GM12878 (cell line): ENCODE measurements around the gene C1QTNF1. TPM values are rescaled to one million over a fixed set of nuclear protein-coding genes. Genes with fewer than 3 reads are reported as not detected.

ENCODE experiments used
- ATAC-seq: fragments of 200-7000 bp; cut with Tn5 transposase; 3 replicates; pipeline ENCODE4 v1.9.1; 2020; ENCODE audit warnings: mild to moderate bottlenecking, moderate library complexity
- BruUV-seq: library from RNA; stranded (reverse); fragments of 400-500 nt; replicated peaks from 2 replicates; lab custom pipeline; 2021; lab: Mats Ljungman, UMichigan
- CTCF ChIA-PET: fragments of 300-600 bp; sonication (Branson Sonifier 250); formaldehyde crosslinking; extraction: SDS; loops from one replicate; lab custom pipeline; 2021; ENCODE audit warnings: inconsistent platforms; lab: Yijun Ruan, JAX
- POLR2A ChIA-PET: fragments of 350-600 bp; formaldehyde crosslinking; extraction: SDS; loops from one replicate; lab custom pipeline; 2021; ENCODE audit warnings: inconsistent platforms; lab: Charles Lee
- RAD21 ChIA-PET: fragments of 300-600 bp; sonication (Branson Sonifier 250); formaldehyde crosslinking; loops from one replicate; lab custom pipeline; 2023; ENCODE audit warnings: antibody characterized with exemption; ENCODE audit not compliant: unreplicated experiment; lab: Charles Lee
- SMC1A ChIA-PET: fragments of 300-600 bp; sonication (Branson Sonifier 250); formaldehyde crosslinking; loops from one replicate; lab custom pipeline; 2023; ENCODE audit not compliant: unreplicated experiment, uncharacterized antibody; lab: Charles Lee
- DNase-seq: peaks from one replicate; pipeline ENCODE4 v3.0.0-alpha.2; 2011; ENCODE audit warnings: low read depth, low spot score
- FAIRE-seq: peaks from 3 replicates; lab custom pipeline; 2011; peaks lifted over from hg19 to GRCh38; lab: Jason Lieb, UNC
- H2AFZ ChIP-seq: 2 replicates; pipeline ENCODE4 v1.6.0; 2011; ENCODE audit warnings: low read depth, low read length, control low read depth; ENCODE audit not compliant: control insufficient read depth
- H3K27ac ChIP-seq: 2 replicates; pipeline ENCODE4 v1.5.1; 2011; ENCODE audit warnings: control low read depth; ENCODE audit not compliant: control insufficient read depth, insufficient read depth
- H3K27me3 ChIP-seq, 2 experiments: replicated peaks in 1 of 2; 2 replicates each; pipeline versions ENCODE4 v1.6.0 to v1.6.1; 2011; ENCODE audit warnings: low read length in 1 of 2; ENCODE audit not compliant: control insufficient read depth in 2 of 2, insufficient read depth in 2 of 2
- H3K36me3 ChIP-seq, 2 experiments: 2 replicates each; pipeline ENCODE4 v1.5.1; 2011; ENCODE audit warnings: low read length in 1 of 2; ENCODE audit not compliant: control insufficient read depth in 2 of 2, insufficient read depth in 2 of 2
- H3K4me1 ChIP-seq: 2 replicates; pipeline ENCODE4 v1.6.1; 2011; ENCODE audit warnings: mild to moderate bottlenecking, low read length, moderate library complexity, mixed read lengths; ENCODE audit not compliant: control insufficient read depth, insufficient read depth
- H3K4me2 ChIP-seq: 2 replicates; pipeline ENCODE4 v1.6.0; 2011; ENCODE audit warnings: control low read depth; ENCODE audit not compliant: control insufficient read depth, insufficient read depth
- H3K4me3 ChIP-seq: fragments of 200-600 bp; sonication (generic); 2 replicates; pipeline ENCODE4 v1.5.1; 2016
- H3K79me2 ChIP-seq: 2 replicates; pipeline ENCODE4 v1.6.0; 2011; ENCODE audit warnings: low read length; ENCODE audit not compliant: control insufficient read depth, insufficient read depth
- H3K9ac ChIP-seq: 2 replicates; pipeline ENCODE4 v1.8.0; 2011; ENCODE audit warnings: low read length, control low read depth, mixed read lengths; ENCODE audit not compliant: control insufficient read depth, insufficient read depth
- H3K9me3 ChIP-seq: replicated peaks from 3 replicates; pipeline ENCODE4 v1.5.1; 2011; ENCODE audit warnings: mild to moderate bottlenecking, low read length; ENCODE audit not compliant: control insufficient read depth, insufficient read depth
- H4K20me1 ChIP-seq: 2 replicates; pipeline ENCODE4 v1.6.0; 2011; ENCODE audit not compliant: control insufficient read depth, insufficient read depth
- CEBPB ChIP-seq, 2 experiments: fragments of 150-350 bp in 1 of 2; IDR thresholded peaks; 2 replicates each; pipeline ENCODE4 v1.6.1; 2012 to 2014; ENCODE audit warnings: low read depth in 2 of 2, low read length in 2 of 2, borderline replicate concordance in 1 of 2, inconsistent platforms in 1 of 2
- CHD4 ChIP-seq: fragments of 200-600 bp; sonication (generic); IDR thresholded peaks from 2 replicates; pipeline ENCODE4 v1.6.1; 2016; ENCODE audit warnings: mild to moderate bottlenecking
- HDAC6 ChIP-seq: fragments of 200-600 bp; sonication (generic); IDR thresholded peaks from one replicate; pipeline ENCODE4 v1.8.0; 2017; ENCODE audit warnings: antibody characterized with exemption; ENCODE audit not compliant: unreplicated experiment
- MXI1 ChIP-seq: fragments of 150-350 bp; IDR thresholded peaks from 2 replicates; pipeline ENCODE4 v1.6.1; 2011; ENCODE audit warnings: low read depth, mild to moderate bottlenecking, inconsistent platforms, low read length, improper control_type of control experiment
- RAD21 ChIP-seq: IDR thresholded peaks from 2 replicates; pipeline ENCODE4 v1.6.1; 2011; ENCODE audit warnings: mild to moderate bottlenecking, low read depth, low read length, moderate library complexity; ENCODE audit not compliant: insufficient read depth
- RFX5 ChIP-seq: IDR thresholded peaks from 2 replicates; pipeline ENCODE4 v1.6.1; 2011; ENCODE audit warnings: low read depth, low read length, improper control_type of control experiment
- SMC3 ChIP-seq: IDR thresholded peaks from 2 replicates; pipeline ENCODE4 v1.6.1; 2011; ENCODE audit warnings: low read length, improper control_type of control experiment, borderline replicate concordance
- ZNF24 ChIP-seq: fragments of 450-650 bp; IDR thresholded peaks from 2 replicates; pipeline ENCODE4 v1.6.1; 2017; ENCODE audit warnings: antibody characterized with exemption, mild to moderate bottlenecking
- WGBS: methylation state at CpG from one replicate; pipeline ENCODE4 v1.1.6; 2016; ENCODE audit warnings: low lambda C conversion rate; ENCODE audit not compliant: insufficient replicate concordance, insufficient coverage; ENCODE audit errors: missing lambda C conversion rate; 5-methylcytosine and 5-hydroxymethylcytosine counted together
- in situ Hi-C: fragments of 300-500 bp; cut with MboI; formaldehyde crosslinking; loops from 9 replicates; pipeline ENCODE4 v1.14.3; 2018; ENCODE audit warnings: mixed read lengths
- intact Hi-C: fragments of 100-400 bp; cut with micrococcal nuclease; formaldehyde crosslinking; loops from one replicate; pipeline ENCODE4 v1.14.2; 2022; ENCODE audit not compliant: unreplicated experiment
- polyA plus RNA-seq, 11 experiments: library from polyadenylated mRNA; depleted of rRNA in 4 of 11; unstranded in 6 of 11; stranded (reverse) in 5 of 11; fragments of >200 nt; fragmentation: Nextera tagmentation in 4 of 11; fragmentation: Illumina TruSeq in 1 of 11; extraction: Ambion mirVana in 4 of 11; extraction: Trizol in 1 of 11; gene quantifications; 1 replicate in 1 of 11; 2 replicates in 10 of 11; pipeline versions ENCODE4 v1.2.1 to v1.2.3, GENCODE V29; 2011 to 2016; ENCODE audit warnings: inconsistent platforms in 2 of 11, missing spikeins in 2 of 11, low read depth in 1 of 11
- total RNA-seq, 4 experiments: library from RNA; depleted of rRNA in 3 of 4; stranded (reverse); fragments of >200 nt in 3 of 4; fragmentation: Illumina TruSeq in 1 of 4; extraction: Trizol in 1 of 4; gene quantifications; 2 replicates each; pipeline versions ENCODE4 v1.2.1 to v1.2.3, GENCODE V29; 2013 to 2021
- TF ChIP-seq, protein P1 (sequence below), 3 experiments: IDR thresholded peaks in 2 of 3; conservative IDR thresholded peaks in 1 of 3; 2 replicates each; pipeline ENCODE4 v1.5.1; 2011; ENCODE audit warnings: low read depth in 3 of 3, low read length in 3 of 3, mild to moderate bottlenecking in 3 of 3, control low read depth in 2 of 3, moderate library complexity in 2 of 3, inconsistent platforms in 1 of 3, mixed read lengths in 1 of 3; ENCODE audit not compliant: control insufficient read depth in 2 of 3, insufficient read depth in 1 of 3; ENCODE audit errors: extremely low read depth in 1 of 3

The C1QTNF1 gene
- total and polyA plus RNA-seq, 10 of the 15 experiments (the other 5 are each of a cell fraction or from before 2014, with no cell fraction given), result 0.05 to 1.1 (median 0.15) TPM; not detected in 4

DNA sequence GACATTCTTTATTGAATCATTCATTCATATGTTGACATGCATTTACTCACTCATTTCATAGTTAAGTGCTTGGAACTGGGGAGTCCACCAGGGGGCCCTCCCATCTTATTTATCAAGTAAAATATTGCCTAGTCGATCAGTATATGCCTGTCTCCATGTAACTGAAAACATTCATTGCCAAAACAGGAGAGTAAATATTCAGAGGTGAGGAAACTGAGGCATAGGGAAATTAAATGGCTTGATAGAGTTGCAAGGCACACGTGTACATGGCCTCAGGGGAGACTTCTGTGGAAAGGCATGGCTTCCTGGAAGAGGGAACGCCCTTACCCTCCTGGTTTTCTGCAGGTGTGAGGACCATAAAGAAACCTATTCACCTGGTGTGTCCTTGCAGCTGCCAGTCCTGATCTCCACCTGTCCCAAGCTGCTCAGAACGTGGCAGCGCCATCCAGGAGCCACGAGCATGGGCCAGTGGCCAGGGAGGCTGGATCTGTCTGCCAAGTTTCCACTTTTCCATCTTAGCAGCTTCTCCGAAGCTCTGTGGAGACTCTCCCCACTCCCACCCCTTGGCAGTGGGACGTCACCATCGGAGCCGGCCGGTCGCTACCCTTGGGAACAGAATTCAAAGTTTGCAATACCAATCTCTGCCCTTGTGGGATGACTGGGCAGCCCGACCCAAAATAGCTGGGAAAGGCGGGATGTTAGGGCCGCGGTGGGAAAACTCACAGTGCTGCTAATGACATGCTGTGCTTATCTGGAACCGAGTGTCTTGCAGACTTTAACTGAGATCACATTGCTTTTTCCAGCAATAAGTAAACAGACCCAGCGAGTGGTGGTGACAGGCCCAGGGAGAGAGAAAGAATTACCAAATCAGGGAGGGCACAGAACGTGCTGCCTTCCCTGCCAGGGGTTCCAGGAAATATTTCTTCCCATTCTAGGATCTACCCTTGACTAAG lies 4.1 kb upstream of the C1QTNF1 start:
- in situ Hi-C loops (no loop called here), intact Hi-C loops (loop anchor here (1.0 kb wide), 1 partner anchor 22 kb away; no protein-coding TSS in a partner anchor)
- SMC1A ChIA-PET, result no interaction called here
- H3K27ac ChIP-seq, result no peak overlapping the region
- H3K9ac ChIP-seq, result no peak overlapping the region
- no peaks in the 10 kb centered on the region for H3K4me1 ChIP-seq
- H2AFZ ChIP-seq, result no peak overlapping the region
- DNase-seq (no peak), ATAC-seq (peak; percentile 75), FAIRE-seq (no peak)
- no peaks in the 10 kb centered on the region for H3K36me3 ChIP-seq
- H3K79me2 ChIP-seq, result no peaks in the 10 kb centered on the region
- 23% methylated on average over 19 of the region's 19 CpGs for WGBS
- POLR2A ChIA-PET, result no interaction called here
- H3K4me3 ChIP-seq, result no peak overlapping the region
- peaks cover 14 to 15% of the 10 kb centered on the region in 2 experiments for H3K27me3 ChIP-seq
- H3K9me3 ChIP-seq, result no peaks in the 10 kb centered on the region
- CTCF ChIA-PET, result interaction anchor here (0.8 to 1.4 kb wide), 3 partner anchors 14 to 26 kb away, joined by 3 to 4 read pairs (median 3); no protein-coding TSS in a partner anchor
- RAD21 ChIA-PET, result interaction anchor here (0.7 kb wide), 1 partner anchor 22 kb away, joined by 3 read pairs; no protein-coding TSS in a partner anchor
- no peak overlapping the region for H3K4me2 ChIP-seq
- TF ChIP-seq ZNF24, result peak; percentile 96
- TF ChIP-seq CHD4, result no peak
- TF ChIP-seq MXI1, result no peak
- TF ChIP-seq RAD21, result peak; percentile 73
- peak; percentile 42; the same call in 1 of the 2 replicates for TF ChIP-seq SMC3
- no peak for TF ChIP-seq CEBPB (IDR thresholded peaks at IDR 0.05; ENCODE audit: borderline replicate concordance in 1 of 2, low read depth in 2 of 2, low read length in 2 of 2)
- no peak for TF ChIP-seq HDAC6
- TF ChIP-seq, protein P1, sequence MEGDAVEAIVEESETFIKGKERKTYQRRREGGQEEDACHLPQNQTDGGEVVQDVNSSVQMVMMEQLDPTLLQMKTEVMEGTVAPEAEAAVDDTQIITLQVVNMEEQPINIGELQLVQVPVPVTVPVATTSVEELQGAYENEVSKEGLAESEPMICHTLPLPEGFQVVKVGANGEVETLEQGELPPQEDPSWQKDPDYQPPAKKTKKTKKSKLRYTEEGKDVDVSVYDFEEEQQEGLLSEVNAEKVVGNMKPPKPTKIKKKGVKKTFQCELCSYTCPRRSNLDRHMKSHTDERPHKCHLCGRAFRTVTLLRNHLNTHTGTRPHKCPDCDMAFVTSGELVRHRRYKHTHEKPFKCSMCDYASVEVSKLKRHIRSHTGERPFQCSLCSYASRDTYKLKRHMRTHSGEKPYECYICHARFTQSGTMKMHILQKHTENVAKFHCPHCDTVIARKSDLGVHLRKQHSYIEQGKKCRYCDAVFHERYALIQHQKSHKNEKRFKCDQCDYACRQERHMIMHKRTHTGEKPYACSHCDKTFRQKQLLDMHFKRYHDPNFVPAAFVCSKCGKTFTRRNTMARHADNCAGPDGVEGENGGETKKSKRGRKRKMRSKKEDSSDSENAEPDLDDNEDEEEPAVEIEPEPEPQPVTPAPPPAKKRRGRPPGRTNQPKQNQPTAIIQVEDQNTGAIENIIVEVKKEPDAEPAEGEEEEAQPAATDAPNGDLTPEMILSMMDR (IDR thresholded peaks at IDR 0.05 in 2 of 3, conservative IDR thresholded peaks at IDR 0.05 in 1 of 3; ENCODE audit: control insufficient read depth in 2 of 3, extremely low read depth in 1 of 3, insufficient read depth in 1 of 3, low read depth in 3 of 3, low read length in 3 of 3), result peak; percentile 49 to 59 (median 53)
- no peak for TF ChIP-seq RFX5
- TF ChIP-seq, all 136 proteins: peak for 4
- BruUV-seq, result no TSS peak
- no peaks in the 10 kb centered on the region for H4K20me1 ChIP-seq
